Breast epithelium (tissue), 4 donors: ENCODE measurements around the gene HAPLN1. TPM values are rescaled to one million over a fixed set of nuclear protein-coding genes. Genes with fewer than 3 reads are reported as not detected.
"Not testable (repeated sequence)": the region's sequence is repeated elsewhere in the genome, so short reads cannot be mapped to it uniquely, and the experiment has no call there.

Experiments
- DNase-seq, 2 donors: peaks; one replicate each; pipeline ENCODE4 v3.0.0-alpha.2; 2019; ENCODE audit warnings: low spot score in 2 of 2
- H3K27ac ChIP-seq, 2 donors: fragments of 200-600 bp; sonication (generic) in 1 of 2; one replicate each; pipeline ENCODE4 v1.5.1; 2016 to 2019; ENCODE audit warnings: mild to moderate bottlenecking in 1 of 2
- H3K27me3 ChIP-seq, 2 donors: fragments of 200-600 bp; sonication (generic) in 1 of 2; one replicate each; pipeline versions ENCODE4 v1.5.1 to v1.6.0; 2017 to 2019; ENCODE audit warnings: control low read depth in 1 of 2, mild to moderate bottlenecking in 1 of 2
- H3K36me3 ChIP-seq: fragments of 200-600 bp; one replicate; pipeline ENCODE4 v1.5.1; 2019
- H3K4me1 ChIP-seq, 2 donors: fragments of 200-600 bp; sonication (generic); one replicate each; pipeline ENCODE4 v1.5.1; 2016 to 2019; ENCODE audit warnings: control low read depth in 1 of 2
- H3K4me3 ChIP-seq, 3 donors: fragments of 200-600 bp; sonication (generic); 1 replicate in 2 of 3; 2 replicates in 1 of 3; pipeline ENCODE4 v1.5.1; 2016 to 2019; ENCODE audit warnings: mild to moderate bottlenecking in 3 of 3, moderate library complexity in 2 of 3
- H3K9me3 ChIP-seq, 2 donors: fragments of 200-600 bp; sonication (generic) in 1 of 2; one replicate each; pipeline ENCODE4 v1.5.1; 2016 to 2019; ENCODE audit warnings: control low read depth in 1 of 2
- POLR2A ChIP-seq: fragments of 450-650 bp; IDR thresholded peaks from one replicate; pipeline ENCODE4 v1.6.1; 2016; ENCODE audit warnings: antibody characterized with exemption, mild to moderate bottlenecking, moderate library complexity
- POLR2AphosphoS5 ChIP-seq, 3 donors: sonication (generic); formaldehyde crosslinking; IDR thresholded peaks; one replicate each; pipeline ENCODE4 v1.6.1; 2017; ENCODE audit warnings: antibody characterized with exemption in 3 of 3
- intact Hi-C: fragments of 100-400 bp; cut with DNase I; formaldehyde crosslinking; loops from one replicate; pipeline ENCODE4 v1.15.1; 2023; ENCODE audit warnings: low total_unique reads
- total RNA-seq, 3 donors: library from RNA; depleted of rRNA; stranded (reverse); fragments of >200 nt; gene quantifications; one replicate each; pipeline ENCODE4 v1.1.0, GENCODE V29; 2016
- TF ChIP-seq, protein P1 (sequence below), 3 donors: fragments of 450-650 bp; IDR thresholded peaks; one replicate each; pipeline ENCODE4 v1.5.1; 2016 to 2017; ENCODE audit warnings: antibody characterized with exemption in 3 of 3, mild to moderate bottlenecking in 3 of 3, moderate library complexity in 3 of 3

HAPLN1 gene
- total RNA-seq, 3 donors from 2014 or later: not detected

DNA sequence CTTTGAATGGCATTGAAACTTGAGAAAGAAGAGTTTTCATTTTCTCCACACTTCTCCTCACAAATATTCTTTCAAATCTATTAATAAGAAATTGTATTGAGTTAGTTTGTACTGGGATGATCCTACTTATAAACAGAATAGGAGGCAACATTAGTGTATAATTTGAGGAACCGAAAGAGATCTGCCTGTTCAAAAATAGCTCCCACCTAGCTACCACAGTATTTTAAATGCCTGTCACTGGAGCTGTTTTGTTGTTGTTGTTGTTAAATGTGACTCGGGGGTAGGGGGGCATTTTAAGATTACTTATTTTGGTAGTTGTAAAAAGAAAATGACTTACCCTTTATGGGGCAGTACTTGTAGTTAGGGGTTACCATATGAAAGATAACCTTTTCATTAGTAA, 20.1 kb upstream of the HAPLN1 start:
- intact Hi-C loops: no loop called here
- no peak for TF ChIP-seq POLR2A
- TF ChIP-seq POLR2AphosphoS5 (IDR thresholded peaks at IDR 0.05): no peak
- TF ChIP-seq, protein P1, sequence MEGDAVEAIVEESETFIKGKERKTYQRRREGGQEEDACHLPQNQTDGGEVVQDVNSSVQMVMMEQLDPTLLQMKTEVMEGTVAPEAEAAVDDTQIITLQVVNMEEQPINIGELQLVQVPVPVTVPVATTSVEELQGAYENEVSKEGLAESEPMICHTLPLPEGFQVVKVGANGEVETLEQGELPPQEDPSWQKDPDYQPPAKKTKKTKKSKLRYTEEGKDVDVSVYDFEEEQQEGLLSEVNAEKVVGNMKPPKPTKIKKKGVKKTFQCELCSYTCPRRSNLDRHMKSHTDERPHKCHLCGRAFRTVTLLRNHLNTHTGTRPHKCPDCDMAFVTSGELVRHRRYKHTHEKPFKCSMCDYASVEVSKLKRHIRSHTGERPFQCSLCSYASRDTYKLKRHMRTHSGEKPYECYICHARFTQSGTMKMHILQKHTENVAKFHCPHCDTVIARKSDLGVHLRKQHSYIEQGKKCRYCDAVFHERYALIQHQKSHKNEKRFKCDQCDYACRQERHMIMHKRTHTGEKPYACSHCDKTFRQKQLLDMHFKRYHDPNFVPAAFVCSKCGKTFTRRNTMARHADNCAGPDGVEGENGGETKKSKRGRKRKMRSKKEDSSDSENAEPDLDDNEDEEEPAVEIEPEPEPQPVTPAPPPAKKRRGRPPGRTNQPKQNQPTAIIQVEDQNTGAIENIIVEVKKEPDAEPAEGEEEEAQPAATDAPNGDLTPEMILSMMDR (IDR thresholded peaks at IDR 0.05): no peak
- DNase-seq: no peak

DNA sequence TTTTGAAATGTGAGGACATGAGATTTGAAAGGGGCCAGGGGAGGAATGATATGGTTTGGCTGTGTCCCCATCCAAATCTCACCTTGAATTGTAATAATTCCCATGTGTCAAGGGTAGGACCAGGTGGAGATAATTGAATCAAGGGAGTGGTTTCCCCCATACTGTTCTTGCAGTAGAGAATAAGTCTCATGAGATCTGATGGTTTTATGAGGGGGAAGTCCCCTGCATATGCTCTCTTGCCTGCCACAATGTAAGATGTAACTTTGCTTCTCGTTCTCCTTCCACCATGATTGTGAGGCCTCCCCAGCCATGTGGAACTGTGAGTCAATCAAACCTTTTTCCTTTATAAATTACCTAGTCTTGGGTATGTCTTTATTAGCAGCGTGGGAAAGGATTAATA, 15.5 kb upstream of the HAPLN1 start:
- H3K4me1 ChIP-seq, DNase-seq, H3K36me3 ChIP-seq, H3K4me3 ChIP-seq, H3K27ac ChIP-seq, intact Hi-C loops, H3K27me3 ChIP-seq, H3K9me3 ChIP-seq: not testable (repeated sequence)

More for the DNA sequence above, 20.1 kb upstream of the HAPLN1 start:
- no peaks in the 10 kb centered on the region for H3K27me3 ChIP-seq
- H3K9me3 ChIP-seq: no peaks in the 10 kb centered on the region
- no peaks in the 10 kb centered on the region for H3K36me3 ChIP-seq
- H3K4me1 ChIP-seq: no peaks in the 10 kb centered on the region
- no peak overlapping the region for H3K27ac ChIP-seq
- no peak overlapping the region for H3K4me3 ChIP-seq

DNA sequence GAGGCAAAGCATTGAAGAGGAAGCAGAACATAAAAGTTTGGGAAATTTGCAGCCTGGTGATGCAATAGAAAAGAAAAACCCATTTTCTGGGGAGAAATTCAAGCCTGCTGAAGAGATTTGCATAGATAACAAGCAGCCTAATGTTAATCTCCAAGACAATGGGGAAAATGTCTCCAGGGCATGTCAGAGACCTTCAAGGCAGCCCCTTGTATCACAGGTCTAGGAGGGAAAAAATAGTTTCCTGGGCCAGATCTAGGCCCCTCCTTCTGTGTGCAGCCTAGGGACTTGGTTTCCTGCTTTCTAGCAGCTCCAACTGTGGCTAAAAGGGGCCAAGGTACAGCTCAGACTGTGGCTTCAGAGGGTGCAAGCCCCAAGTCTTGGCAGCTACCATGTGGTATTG, 14.4 kb upstream of the HAPLN1 start:
- not testable (repeated sequence) for DNase-seq

DNA sequence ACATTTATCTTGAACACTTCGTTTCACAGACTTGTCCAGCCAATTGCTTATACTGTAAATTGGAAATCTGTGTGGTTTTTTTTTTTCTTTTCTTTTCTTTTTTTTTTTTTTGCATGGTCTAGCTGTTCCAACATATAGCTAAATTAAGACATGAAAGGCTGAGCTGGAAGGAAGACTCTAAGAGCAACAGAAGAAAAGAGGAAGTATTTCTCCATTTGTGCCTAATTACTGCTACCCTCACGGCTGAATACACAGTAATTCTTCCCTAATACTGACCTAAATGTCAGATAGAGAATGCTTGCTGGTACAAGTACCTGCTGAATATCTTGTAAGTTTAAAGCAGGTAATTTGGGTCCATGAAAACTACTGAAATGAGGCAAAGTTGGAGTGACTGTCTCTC, 11.0 kb upstream of the HAPLN1 start:
- Histone ChIP-seq H3K36me3 (no peaks in the 10 kb centered on the region), H3K4me3 (no peak overlapping the region), H3K27me3 (no peaks in the 10 kb centered on the region), H3K9me3 (no peaks in the 10 kb centered on the region), H3K4me1 (no peaks in the 10 kb centered on the region), H3K27ac (no peak overlapping the region)
- TF ChIP-seq, protein P1 (IDR thresholded peaks at IDR 0.05): no peak
- TF ChIP-seq POLR2A (no peak), POLR2AphosphoS5 (IDR thresholded peaks at IDR 0.05) (no peak)
- DNase-seq: no peak
- intact Hi-C loops: no loop called here

More for the DNA sequence above, 14.4 kb upstream of the HAPLN1 start:
- H3K27ac ChIP-seq, H3K36me3 ChIP-seq, intact Hi-C loops, H3K9me3 ChIP-seq, H3K4me3 ChIP-seq, H3K4me1 ChIP-seq, H3K27me3 ChIP-seq: not testable (repeated sequence)

DNA sequence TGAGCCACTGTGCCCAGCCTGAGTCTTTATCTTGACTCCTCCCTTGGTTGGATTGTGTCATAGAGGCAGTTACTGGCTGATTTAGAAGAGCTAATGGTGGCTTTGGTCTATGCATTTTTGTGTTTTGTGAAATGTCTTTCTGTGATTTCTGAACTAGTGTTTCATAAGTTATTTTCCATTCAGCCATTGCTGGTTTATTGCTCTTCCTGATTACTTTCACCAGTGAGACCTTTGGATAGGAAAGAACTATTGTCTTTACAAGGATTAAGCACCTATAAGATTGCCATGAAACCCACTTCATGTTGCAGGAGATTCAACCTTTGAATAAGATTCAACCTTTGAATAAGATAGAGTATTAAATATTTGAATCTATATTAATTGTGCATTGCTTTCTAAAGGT, 8.7 kb upstream of the HAPLN1 start:
- Histone ChIP-seq H3K27me3 (no peaks in the 10 kb centered on the region), H3K9me3 (no peaks in the 10 kb centered on the region), H3K36me3 (no peaks in the 10 kb centered on the region), H3K27ac (no peak overlapping the region), H3K4me3 (no peak overlapping the region), H3K4me1 (no peaks in the 10 kb centered on the region)
- intact Hi-C loops: no loop called here
- DNase-seq: no peak
- TF ChIP-seq, protein P1 (IDR thresholded peaks at IDR 0.05): no peak
- TF ChIP-seq POLR2AphosphoS5 (IDR thresholded peaks at IDR 0.05) (no peak), POLR2A (no peak)

DNA sequence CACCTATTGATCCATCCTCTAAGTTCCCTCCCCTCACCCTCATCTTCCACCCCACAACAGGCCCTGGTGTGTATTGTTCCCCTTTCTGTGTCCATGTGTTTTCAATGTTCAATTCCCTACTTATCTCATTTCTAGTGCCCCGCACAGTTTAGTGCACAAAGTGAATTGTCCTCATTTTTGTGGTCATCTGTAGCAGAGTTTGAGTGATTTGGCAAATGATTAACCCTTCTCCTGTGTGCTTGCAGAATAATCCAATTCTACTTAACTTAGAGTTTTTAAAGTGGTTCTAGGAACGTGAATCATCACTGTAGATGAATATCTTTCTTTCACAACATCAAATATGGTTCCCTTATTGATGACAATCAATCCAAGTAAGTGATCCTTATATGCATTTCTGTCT, 6.3 kb upstream of the HAPLN1 start:
- intact Hi-C loops: no loop called here
- no peak for DNase-seq

More for the DNA sequence above, 6.3 kb upstream of the HAPLN1 start:
- H3K36me3 ChIP-seq: no peaks in the 10 kb centered on the region
- no peak overlapping the region for H3K4me3 ChIP-seq
- no peaks in the 10 kb centered on the region for H3K4me1 ChIP-seq
- TF ChIP-seq POLR2AphosphoS5 (IDR thresholded peaks at IDR 0.05): no peak
- TF ChIP-seq, protein P1 (IDR thresholded peaks at IDR 0.05): no peak
- TF ChIP-seq POLR2A: no peak
- no peaks in the 10 kb centered on the region for H3K9me3 ChIP-seq
- H3K27me3 ChIP-seq: no peaks in the 10 kb centered on the region
- no peak overlapping the region for H3K27ac ChIP-seq
